Panc1 (cell line): ENCODE data around the gene CD83. TPM values are rescaled to one million over a fixed set of nuclear protein-coding genes. Genes with fewer than 3 reads are reported as not detected.
A peak's percentile ranks its signal among the peaks of the same experiment; 100 is the strongest.

Experiments used
- ATAC-seq: fragments of 200-7000 bp; cut with Tn5 transposase; 2 replicates; pipeline ENCODE4 v1.9.1; 2020; ENCODE audit warnings: mild to moderate bottlenecking, moderate library complexity
- BruUV-seq: library from RNA; stranded (reverse); fragments of 400-500 nt; replicated peaks from 2 replicates; lab custom pipeline; 2021; lab: Mats Ljungman, UMichigan
- CTCF ChIA-PET: fragments of 300-600 bp; sonication (Branson Sonifier 250); formaldehyde crosslinking; loops from one replicate; lab custom pipeline; 2022; ENCODE audit warnings: antibody characterized with exemption; lab: Charles Lee
- POLR2A ChIA-PET: fragments of 300-600 bp; sonication (Branson Sonifier 250); formaldehyde crosslinking; loops from one replicate; lab custom pipeline; 2022; ENCODE audit warnings: antibody characterized with exemption; lab: Charles Lee
- DNase-seq: peaks from one replicate; pipeline ENCODE4 v3.0.0-alpha.2; 2010; ENCODE audit warnings: low read depth, low spot score
- H3K27ac ChIP-seq: 2 replicates; pipeline ENCODE4 v1.5.1; 2011; ENCODE audit warnings: mild to moderate bottlenecking, low read length, inconsistent platforms
- H3K27me3 ChIP-seq: fragments of 200-500 bp; sonication (Bioruptor generic); 2 replicates; pipeline ENCODE4 v1.6.0; 2014; ENCODE audit warnings: low read length, inconsistent platforms; ENCODE audit not compliant: control insufficient read depth, insufficient read depth
- H3K36me3 ChIP-seq: fragments of 200-500 bp; sonication (Bioruptor generic); 2 replicates; pipeline ENCODE4 v1.5.1; 2014; ENCODE audit warnings: inconsistent platforms, mild to moderate bottlenecking, low read length, moderate library complexity; ENCODE audit not compliant: control insufficient read depth, insufficient read depth
- H3K4me1 ChIP-seq: 2 replicates; pipeline ENCODE4 v1.5.1; 2011; ENCODE audit warnings: inconsistent platforms, mild to moderate bottlenecking, low read length, moderate library complexity; ENCODE audit not compliant: control insufficient read depth, insufficient read depth
- H3K4me3 ChIP-seq, 2 experiments: 2 replicates each; pipeline ENCODE4 v1.5.1; 2011 to 2012; ENCODE audit warnings: low read depth in 2 of 2, low read length in 2 of 2, mild to moderate bottlenecking in 2 of 2, inconsistent platforms in 1 of 2, moderate library complexity in 1 of 2
- H3K9me3 ChIP-seq: fragments of 200-500 bp; sonication (Bioruptor generic); 2 replicates; pipeline ENCODE4 v1.5.1; 2014; ENCODE audit warnings: low read depth, mild to moderate bottlenecking, inconsistent platforms, low read length, moderate library complexity; ENCODE audit not compliant: control insufficient read depth, insufficient read depth
- POLR2AphosphoS5 ChIP-seq: IDR thresholded peaks from 2 replicates; pipeline ENCODE4 v1.6.1; 2012; ENCODE audit warnings: mild to moderate bottlenecking, low read depth, low read length, moderate library complexity
- SIN3A ChIP-seq: IDR thresholded peaks from 2 replicates; pipeline ENCODE4 v1.6.1; 2012; ENCODE audit warnings: low read depth, mild to moderate bottlenecking, low read length, moderate library complexity, borderline replicate concordance; ENCODE audit not compliant: insufficient read depth
- TCF7L2 ChIP-seq: IDR thresholded peaks from 2 replicates; pipeline ENCODE4 v1.6.1; 2011; ENCODE audit warnings: mild to moderate bottlenecking, low read depth, low read length, inconsistent platforms
- in situ Hi-C: cut with HindIII; loops from 2 replicates; pipeline ENCODE4 v1.10.0; 2016; ENCODE audit warnings: low sequenced_read_pairs, low pct_unique_long_range_greater_than_20kb
- intact Hi-C: fragments of 100-400 bp; cut with micrococcal nuclease; formaldehyde crosslinking; loops from one replicate; pipeline ENCODE4 v1.10.0; 2022; ENCODE audit not compliant: unreplicated experiment
- total RNA-seq: library from RNA; stranded (reverse); gene quantifications from one replicate; pipeline ENCODE4 v1.2.1, GENCODE V29; 2021; ENCODE audit not compliant: unreplicated experiment
- TF ChIP-seq, protein P1 (sequence below), 2 experiments: IDR thresholded peaks; 2 replicates each; pipeline ENCODE4 v1.6.1; 2011 to 2012; ENCODE audit warnings: low read depth in 2 of 2, control low read depth in 1 of 2, low read length in 1 of 2, mild to moderate bottlenecking in 1 of 2, moderate library complexity in 1 of 2; ENCODE audit not compliant: insufficient read depth in 1 of 2
- TF ChIP-seq, protein P2 (sequence below): fragments of 450-650 bp; IDR thresholded peaks from 2 replicates; pipeline ENCODE4 v1.5.1; 2017; ENCODE audit warnings: mild to moderate bottlenecking

CD83 gene
- total RNA-seq, 1 experiment from 2014 or later = 5.3 TPM

DNA sequence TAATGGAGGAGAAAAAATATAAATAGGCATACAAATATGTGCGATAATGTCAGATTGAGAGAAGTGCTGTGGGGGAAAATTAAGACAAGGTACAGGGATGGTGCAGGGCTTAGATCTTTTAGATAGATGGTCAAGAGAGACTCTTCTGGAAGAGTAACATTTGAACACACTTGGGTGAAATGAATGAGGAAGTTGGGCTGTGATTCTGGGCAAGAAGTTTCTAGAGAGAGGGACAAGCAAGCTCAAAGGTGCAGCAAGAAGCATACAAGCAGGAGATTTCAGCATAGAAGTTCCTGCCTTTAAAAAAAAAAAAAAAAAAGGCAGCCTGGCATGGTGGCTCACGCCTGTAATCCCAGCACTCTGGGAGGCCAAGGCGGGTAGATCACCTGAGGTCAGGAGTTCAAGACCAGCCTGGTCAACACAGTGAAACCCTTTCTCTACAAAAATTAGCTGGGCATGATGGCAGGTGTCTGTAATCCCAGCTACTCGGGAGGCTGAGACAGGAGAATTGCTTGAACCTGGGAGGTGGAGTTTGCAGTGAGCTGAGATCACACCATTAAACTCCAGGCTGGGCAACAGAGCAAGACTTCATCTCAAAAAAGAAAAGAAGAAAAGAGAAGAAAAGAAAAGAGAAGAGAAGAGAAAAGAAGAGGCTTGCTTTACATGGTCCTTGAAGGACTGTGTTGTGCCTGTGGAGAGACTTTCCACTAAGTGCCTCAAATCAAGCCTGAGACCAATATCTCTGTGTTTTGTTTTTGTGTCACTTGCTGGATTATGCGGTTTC lies 9.7 kb upstream of the CD83 start:
- in situ Hi-C loops = no loop called here
- CTCF ChIA-PET = no interaction called here
- intact Hi-C loops = no loop called here
- no peaks in the 10 kb centered on the region for H3K36me3 ChIP-seq
- no peak for DNase-seq
- peaks cover 7% of the 10 kb centered on the region; the same call in 1 of the 2 replicates for H3K9me3 ChIP-seq
- peaks cover 2% of the 10 kb centered on the region; the same call in 1 of the 2 replicates for H3K27me3 ChIP-seq
- H3K4me3 ChIP-seq = no peak overlapping the region
- no peaks in the 10 kb centered on the region for H3K4me1 ChIP-seq
- no TSS peak for BruUV-seq
- TF ChIP-seq, protein P1, sequence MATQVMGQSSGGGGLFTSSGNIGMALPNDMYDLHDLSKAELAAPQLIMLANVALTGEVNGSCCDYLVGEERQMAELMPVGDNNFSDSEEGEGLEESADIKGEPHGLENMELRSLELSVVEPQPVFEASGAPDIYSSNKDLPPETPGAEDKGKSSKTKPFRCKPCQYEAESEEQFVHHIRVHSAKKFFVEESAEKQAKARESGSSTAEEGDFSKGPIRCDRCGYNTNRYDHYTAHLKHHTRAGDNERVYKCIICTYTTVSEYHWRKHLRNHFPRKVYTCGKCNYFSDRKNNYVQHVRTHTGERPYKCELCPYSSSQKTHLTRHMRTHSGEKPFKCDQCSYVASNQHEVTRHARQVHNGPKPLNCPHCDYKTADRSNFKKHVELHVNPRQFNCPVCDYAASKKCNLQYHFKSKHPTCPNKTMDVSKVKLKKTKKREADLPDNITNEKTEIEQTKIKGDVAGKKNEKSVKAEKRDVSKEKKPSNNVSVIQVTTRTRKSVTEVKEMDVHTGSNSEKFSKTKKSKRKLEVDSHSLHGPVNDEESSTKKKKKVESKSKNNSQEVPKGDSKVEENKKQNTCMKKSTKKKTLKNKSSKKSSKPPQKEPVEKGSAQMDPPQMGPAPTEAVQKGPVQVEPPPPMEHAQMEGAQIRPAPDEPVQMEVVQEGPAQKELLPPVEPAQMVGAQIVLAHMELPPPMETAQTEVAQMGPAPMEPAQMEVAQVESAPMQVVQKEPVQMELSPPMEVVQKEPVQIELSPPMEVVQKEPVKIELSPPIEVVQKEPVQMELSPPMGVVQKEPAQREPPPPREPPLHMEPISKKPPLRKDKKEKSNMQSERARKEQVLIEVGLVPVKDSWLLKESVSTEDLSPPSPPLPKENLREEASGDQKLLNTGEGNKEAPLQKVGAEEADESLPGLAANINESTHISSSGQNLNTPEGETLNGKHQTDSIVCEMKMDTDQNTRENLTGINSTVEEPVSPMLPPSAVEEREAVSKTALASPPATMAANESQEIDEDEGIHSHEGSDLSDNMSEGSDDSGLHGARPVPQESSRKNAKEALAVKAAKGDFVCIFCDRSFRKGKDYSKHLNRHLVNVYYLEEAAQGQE (IDR thresholded peaks at IDR 0.05; ENCODE audit: insufficient read depth in 1 of 2, low read depth in 2 of 2, low read length in 1 of 2) = no peak
- TF ChIP-seq, protein P2, sequence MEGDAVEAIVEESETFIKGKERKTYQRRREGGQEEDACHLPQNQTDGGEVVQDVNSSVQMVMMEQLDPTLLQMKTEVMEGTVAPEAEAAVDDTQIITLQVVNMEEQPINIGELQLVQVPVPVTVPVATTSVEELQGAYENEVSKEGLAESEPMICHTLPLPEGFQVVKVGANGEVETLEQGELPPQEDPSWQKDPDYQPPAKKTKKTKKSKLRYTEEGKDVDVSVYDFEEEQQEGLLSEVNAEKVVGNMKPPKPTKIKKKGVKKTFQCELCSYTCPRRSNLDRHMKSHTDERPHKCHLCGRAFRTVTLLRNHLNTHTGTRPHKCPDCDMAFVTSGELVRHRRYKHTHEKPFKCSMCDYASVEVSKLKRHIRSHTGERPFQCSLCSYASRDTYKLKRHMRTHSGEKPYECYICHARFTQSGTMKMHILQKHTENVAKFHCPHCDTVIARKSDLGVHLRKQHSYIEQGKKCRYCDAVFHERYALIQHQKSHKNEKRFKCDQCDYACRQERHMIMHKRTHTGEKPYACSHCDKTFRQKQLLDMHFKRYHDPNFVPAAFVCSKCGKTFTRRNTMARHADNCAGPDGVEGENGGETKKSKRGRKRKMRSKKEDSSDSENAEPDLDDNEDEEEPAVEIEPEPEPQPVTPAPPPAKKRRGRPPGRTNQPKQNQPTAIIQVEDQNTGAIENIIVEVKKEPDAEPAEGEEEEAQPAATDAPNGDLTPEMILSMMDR = no peak
- TF ChIP-seq TCF7L2 (no peak), SIN3A (no peak), POLR2AphosphoS5 (no peak)
- ATAC-seq = no peak
- H3K27ac ChIP-seq = no peak overlapping the region
- POLR2A ChIA-PET = interaction anchor here (0.6 kb wide), 1 partner anchor 228 kb away, joined by 6 read pairs; no protein-coding TSS in a partner anchor

DNA sequence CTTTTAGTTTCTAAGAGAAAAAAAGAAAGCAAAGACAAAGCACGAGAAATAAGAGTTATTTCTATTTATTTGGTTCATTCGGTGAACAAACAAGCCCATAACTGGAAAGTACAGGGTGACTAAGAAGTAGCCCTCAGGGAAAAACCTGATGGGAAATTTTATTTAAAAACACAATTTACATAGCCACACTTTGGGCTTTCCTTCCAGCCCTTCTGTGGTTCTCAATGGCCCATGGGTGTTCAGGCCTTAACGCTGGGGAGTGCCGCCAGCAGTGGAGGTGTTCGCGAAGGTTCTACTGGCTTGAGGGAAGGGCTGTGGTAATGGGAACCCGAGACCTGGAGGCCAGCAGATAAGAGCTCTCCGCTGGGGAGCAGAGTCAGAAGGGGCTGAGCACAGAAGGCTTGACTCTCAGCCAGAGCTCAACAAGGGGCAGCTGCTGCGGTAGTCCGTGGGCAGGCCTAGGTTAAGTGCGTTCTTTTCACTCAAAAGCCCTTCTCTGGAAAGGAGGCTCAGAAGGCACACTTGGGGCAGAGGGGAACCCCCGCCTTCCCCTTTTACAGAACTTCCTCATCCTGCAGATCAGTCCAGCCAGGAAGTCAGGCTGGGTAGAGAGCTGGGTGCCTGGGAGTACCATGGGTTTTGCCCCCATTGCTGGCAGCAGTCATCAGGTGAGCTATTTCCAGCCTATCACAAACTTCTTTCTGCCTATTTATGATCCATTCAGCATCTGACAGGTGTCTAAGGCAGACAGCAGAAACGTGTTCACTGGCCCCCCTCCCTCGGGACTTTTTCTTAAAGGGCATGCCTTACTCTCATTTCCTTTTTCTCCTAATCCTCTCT lies 8.8 kb upstream of the CD83 start:
- Histone ChIP-seq H3K4me1 (no peaks in the 10 kb centered on the region), H3K4me3 (no peak overlapping the region), H3K36me3 (no peaks in the 10 kb centered on the region), H3K9me3 (peaks cover 7% of the 10 kb centered on the region; the same call in 1 of the 2 replicates), H3K27me3 (peaks cover 2% of the 10 kb centered on the region; the same call in 1 of the 2 replicates), H3K27ac (no peak overlapping the region)
- ATAC-seq (0 out of 2 replicates have a peak, but pooled peaks have one; percentile 21), DNase-seq (no peak)
- ChIA-PET POLR2A (no interaction called here), CTCF (no interaction called here)
- no TSS peak for BruUV-seq
- intact Hi-C loops (no loop called here), in situ Hi-C loops (no loop called here)
- TF ChIP-seq, protein P1 (IDR thresholded peaks at IDR 0.05; ENCODE audit: insufficient read depth in 1 of 2, low read depth in 2 of 2, low read length in 1 of 2) = no peak
- TF ChIP-seq TCF7L2 (no peak), POLR2AphosphoS5 (no peak), SIN3A (no peak)
- TF ChIP-seq, protein P2 = no peak
